Putamen (tissue), 1 donor: Measurements from ENCODE around the gene AK2.
"Not testable (repeated sequence)": the region's sequence is repeated elsewhere in the genome, so short reads cannot be mapped to it uniquely, and the experiment has no call there.

Experiments used
- DNase-seq: peaks from one replicate; pipeline ENCODE4 v3.0.0-alpha.2; 2016; ENCODE audit warnings: low spot score

Gene AK2

GRCh38 chr1:32998064-32998463, 38.6 kb downstream of the AK2 start:
- no peak for DNase-seq

DNA sequence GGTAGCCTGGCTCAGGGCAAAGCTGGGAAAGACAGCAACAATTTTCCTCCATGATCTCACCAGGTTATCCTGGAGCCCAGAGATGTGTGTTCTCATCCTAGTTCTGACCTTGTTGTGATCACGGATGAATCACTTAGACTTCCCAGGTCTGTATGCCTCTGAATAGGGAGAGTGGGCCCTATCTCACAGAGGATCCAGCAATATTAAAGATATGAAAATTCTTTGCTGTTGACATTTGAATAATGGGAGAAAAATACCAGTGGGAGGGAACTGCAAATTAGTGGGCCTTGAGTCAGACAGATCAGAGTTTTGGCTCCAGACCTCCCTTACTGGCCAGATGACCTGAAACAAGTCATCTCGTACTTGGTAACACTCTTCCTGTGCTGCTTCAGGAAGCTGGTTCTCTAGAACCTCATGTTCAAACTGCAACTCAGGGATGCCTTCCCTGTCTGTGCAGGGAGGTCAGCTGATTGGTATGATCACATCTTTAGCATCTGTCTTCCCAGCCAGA, 39.2 kb downstream of the AK2 start:
- no peak for DNase-seq

DNA sequence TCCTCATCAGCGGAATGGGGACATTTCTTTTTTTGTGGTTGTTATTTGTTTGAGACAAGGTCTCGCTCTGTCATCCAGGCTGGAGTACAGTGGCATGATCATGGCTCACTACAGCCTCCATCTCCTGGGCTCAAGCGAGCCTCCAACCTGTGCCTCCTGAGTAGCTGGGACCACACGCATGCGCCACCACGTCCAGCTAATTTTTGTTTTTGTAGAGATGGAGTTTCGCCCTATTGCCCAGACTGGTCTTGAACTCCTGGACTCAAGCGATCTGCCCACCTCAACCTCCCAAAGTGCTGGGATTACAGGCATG, 43.4 kb downstream of the AK2 start:
- not testable (repeated sequence) for DNase-seq

DNA sequence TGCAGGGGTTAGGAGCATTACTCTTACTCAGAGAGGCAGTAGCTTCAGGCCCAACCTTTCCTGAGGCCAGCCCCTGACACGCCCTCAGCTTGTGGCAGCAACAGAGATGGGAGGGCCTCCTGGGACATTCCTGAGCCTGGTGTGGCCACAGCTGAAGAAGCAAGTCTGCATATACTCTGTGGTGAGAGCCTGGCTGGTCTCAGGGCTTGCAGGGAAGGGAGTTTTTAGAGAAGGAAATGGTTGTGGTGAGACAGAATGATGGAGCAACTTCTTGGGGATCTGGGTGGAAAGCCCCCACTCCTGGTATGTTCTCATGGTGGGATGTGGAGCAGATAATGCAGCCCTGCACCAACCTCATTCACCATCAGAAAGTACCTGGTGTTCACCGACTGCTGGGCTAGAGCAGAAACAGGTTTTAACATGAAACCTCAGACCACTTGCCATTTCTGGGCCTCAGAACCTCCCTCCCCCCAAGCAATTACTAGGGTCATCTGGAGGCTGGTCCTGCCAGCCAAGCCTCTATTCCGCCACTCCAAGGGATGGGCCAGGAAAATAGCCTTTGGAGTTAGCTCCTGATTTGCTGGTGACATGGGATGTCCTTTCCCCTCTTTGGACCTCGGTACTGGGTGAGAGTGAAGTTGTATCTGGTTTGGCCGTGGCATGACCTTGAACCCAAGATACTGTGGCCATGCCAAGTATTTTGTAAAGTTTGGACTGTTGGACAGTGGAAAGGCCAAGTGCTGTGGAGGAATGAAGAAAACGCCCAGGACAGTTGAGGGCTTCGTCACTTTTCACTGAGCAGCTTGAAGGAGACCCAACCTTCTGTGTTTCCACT, 44.0 kb downstream of the AK2 start:
- peak; percentile 53 for DNase-seq

DNA sequence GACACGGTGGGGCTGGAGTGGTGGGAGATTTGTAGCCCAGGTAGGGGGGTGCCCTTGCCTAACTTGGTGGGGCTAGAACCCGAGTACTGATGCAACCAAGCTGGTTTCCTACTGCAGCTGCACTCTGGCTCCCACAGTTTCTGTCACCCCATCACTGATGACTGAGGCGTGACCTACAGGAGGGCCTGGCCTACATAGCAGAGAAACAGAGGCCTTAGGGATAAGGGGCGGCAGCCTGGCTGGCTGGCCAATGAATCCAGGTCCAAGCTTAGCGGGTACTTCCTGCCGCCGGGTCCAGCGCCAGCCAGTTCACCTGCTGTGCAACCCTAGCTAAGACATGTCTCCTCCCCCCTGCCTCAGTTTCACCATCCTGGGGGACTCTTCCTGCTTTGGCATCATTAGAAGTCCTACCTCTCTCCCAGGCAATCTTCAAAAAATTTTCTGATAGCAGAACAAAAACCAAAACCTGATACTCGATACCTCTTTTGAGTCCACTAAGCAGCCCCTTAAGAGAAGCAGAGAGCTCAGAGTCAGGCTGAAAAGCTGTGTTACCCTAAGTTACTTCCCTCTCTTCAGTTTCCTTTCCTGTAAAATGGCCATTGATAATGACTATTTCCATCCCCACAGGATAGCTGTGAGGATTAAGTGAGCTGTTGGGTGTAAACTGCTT, 44.7 kb downstream of the AK2 start:
- DNase-seq: no peak

DNA sequence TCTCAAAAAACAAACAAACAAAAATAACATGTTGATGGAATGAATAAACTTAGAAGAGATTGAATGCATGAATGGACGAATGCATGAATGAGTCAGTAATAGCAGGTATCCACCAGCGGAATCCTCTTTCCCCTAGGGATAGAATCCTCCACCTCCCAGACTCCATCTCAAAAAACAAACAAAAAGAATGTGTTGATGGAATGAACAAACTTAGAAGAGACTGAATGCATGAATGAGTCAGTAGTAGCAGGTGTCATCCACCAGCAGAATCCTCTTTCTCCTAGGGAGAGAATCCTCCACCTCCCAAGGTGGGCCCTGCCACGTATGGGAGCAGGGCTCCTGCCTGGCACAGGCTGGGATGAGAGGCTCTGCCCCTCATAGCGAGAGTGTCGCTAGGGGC, 45.3 kb downstream of the AK2 start:
- no peak for DNase-seq

GRCh38 chr1:32990887-32991286, 45.8 kb downstream of the AK2 start:
- DNase-seq: no peak

GRCh38 chr1:32989160-32990050, 47.3 kb downstream of the AK2 start:
- DNase-seq: no peak

GRCh38 chr1:32988665-32989064, 48.0 kb downstream of the AK2 start:
- DNase-seq: no peak

GRCh38 chr1:32985226-32985625, 51.5 kb downstream of the AK2 start:
- no peak for DNase-seq

- peak; percentile 52 for DNase-seq
Measured at GRCh38 chr1:32984455-32985171, 52.1 kb downstream of the AK2 start.

DNA sequence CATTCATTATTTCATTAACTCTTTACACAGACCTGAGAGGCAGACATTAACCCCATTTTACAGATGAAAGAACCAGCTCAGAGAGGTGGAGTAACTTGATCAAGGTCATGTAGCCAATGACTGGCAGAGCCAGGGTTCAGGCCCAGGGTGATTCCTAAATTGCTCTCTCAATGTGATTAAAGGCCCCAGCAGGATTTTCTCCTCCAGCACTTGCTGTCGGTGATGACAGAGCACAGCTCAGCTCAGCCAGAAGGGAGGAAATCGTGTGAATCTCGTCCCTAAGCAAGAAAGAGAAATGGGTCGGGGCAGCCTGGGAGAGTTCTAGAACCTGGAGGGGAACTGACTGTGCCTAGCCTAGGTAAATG, 52.6 kb downstream of the AK2 start:
- no peak for DNase-seq

DNA sequence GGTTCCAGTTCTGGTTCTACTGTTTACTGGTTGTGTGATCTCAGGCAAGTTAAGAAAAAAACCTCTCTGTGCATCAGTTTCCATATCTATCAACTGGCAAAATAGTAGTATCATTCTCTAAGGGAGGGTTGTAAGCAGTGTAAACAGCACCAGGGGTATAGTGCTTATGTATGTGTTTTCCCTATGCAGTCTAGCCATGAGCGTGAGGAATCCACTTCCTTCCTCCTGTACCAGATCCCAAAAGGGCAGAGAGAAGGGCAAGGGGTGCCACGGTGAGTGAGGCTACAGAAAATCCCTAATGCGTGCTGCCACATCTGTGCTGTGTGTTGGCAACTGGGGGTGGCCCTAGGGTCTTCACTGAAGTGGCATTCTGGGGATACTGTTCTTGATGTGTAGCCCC, 53.7 kb downstream of the AK2 start:
- no peak for DNase-seq

GRCh38 chr1:32981003-32981901, 55.4 kb downstream of the AK2 start:
- peak; percentile 52 for DNase-seq

DNA sequence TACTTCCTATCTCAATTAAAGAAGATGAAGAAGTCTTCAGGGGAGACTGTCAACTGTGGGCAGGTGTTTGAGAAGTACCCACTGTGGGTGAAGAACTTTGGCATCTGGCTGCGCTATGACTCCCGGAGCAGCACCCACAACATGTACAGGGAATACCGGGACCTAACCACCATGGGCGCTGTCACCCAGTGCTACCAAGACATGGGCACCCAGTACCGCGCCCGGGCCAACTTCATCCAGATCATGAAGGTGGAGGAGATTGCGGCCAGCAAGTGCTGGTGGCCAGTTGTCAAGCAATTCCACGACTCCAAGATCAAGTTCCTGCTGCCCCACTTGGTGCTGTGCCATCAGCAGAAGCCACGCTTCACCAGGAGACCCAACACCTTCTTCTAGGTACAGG, 56.6 kb downstream of the AK2 start:
- no peak for DNase-seq

GRCh38 chr1:32978854-32979253, 57.8 kb downstream of the AK2 start:
- DNase-seq: no peak

DNA sequence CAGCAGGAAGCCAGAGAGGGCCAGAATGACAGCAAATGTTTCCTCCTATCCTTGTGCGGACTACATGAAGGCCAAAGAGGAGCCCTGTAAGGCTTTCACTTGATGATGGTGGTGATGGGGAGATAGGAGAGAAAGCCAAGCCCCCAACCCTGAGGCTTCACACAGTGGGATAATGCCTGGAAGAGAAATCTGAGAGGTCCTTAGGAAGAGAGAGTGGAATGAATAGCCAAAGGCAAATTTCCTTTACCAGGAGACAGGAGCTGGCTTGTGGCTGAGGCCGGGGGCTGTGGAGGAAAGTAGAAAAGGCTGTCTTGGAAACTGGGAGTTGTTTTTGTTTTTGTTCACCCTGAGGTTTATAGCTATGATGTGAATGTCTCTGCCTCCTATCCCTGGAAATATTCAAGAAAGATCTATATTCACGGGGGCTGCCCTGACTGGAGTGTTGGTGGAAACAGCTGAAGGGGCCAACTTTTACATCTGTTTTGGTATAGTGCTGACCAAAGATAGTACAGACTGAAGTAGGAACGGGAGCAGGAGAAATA, 59.1 kb downstream of the AK2 start:
- DNase-seq: no peak

- not testable (repeated sequence) for DNase-seq
Measured at GRCh38 chr1:32975055-32975454, 61.6 kb downstream of the AK2 start.

- not testable (repeated sequence) for DNase-seq
Measured at GRCh38 chr1:32973458-32973857, 63.2 kb downstream of the AK2 start.

DNA sequence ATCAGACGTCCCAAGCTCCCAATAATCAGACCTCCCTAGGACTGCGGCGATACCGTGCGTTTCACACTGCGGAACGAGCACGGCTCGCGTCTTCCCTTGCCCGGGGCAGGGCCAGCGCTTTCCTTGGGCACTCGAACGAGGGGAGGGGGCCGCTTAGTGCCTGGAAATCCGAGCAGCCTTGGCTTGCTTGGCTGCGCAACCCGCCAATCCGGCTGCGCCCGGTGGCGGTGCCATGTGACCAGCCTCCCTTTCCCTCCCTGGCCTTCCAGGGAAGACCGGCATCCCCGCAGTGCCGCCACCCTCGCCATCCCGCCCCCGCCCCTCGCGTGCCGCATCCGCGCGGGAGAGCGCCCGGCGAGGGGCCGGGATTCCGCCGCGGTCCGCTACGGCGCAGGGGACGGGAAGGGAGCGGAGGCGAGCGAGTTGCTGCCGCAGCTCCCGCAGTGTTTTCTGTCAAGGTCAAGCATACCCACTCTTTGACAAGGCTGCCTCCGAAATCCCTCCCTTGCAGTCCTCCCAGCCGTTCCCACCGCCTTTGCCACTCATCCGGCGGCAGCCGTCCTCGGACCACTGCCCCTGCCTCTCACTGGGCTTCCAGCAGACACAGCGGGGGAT, 63.8 kb downstream of the AK2 start:
- peak; percentile 70 for DNase-seq
